ENCODE results near the gene FHAD1. TPM values are rescaled to one million over a fixed set of nuclear protein-coding genes. Genes with fewer than 3 reads are reported as not detected.
"Not testable (repeated sequence)": the region's sequence is repeated elsewhere in the genome, so short reads cannot be mapped to it uniquely, and the experiment has no call there.

The FHAD1 gene
- total and polyA plus RNA-seq, 5 experiments from 2014 or later = not detected

DNA sequence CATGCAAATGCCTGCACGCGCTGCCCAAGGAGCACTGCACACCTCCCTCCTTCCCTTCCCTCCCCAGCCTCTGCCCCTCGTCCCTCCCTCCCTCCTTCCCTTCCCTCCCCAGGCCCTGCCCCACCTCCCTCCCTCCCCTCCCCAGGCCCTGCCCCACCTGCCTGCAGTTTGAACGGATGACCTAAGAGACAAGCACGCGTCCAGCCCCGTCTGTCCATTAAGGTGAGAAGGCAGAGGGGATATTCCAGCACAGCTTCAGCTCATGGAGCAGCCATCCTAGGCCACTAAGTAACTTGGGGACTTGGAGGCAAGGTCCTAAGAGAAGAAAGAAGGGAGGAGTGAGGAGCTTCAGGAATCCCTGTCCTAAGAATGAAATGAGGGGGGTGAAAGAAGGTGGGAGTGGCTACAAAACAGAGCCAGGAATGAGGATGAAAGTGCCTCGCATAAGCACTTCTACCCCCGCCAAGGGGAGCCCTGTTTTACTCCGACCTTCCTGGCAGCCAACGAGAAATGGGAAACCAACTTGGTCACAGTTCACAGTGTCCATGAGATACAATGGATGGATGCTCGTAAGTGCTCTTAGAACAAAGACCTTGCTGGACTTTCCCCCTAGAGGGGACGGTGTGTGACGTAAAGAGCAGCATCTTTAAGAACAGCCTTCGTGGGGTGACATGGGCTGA lies 141.3 kb downstream of the FHAD1 start:
- Mint-ChIP-seq H3K4me1 (peaks cover 0 to 27% (median 14%) of the 10 kb centered on the region in 4 donors), H3K9me3 (no peaks in the 10 kb centered on the region), H3K27ac (no peak overlapping the region), H3K27me3 (peaks cover 7 to 31% (median 14%) of the 10 kb centered on the region in 5 donors), H3K36me3 (peaks cover 0 to 2% (median 0%) of the 10 kb centered on the region in 3 donors), H3K4me3 (no peak overlapping the region)
- DNase-seq (no peak), ATAC-seq (no peak)
- POLR2A ChIA-PET = no interaction called here

- DNase-seq, H3K4me3 Mint-ChIP-seq, ATAC-seq, H3K36me3 Mint-ChIP-seq, POLR2A ChIA-PET, H3K9me3 Mint-ChIP-seq, H3K27ac Mint-ChIP-seq: not testable (repeated sequence)
- Mint-ChIP-seq H3K4me1 (peaks cover 0 to 20% (median 10%) of the 10 kb centered on the region in 4 donors), H3K27me3 (peaks cover 6 to 21% (median 8%) of the 10 kb centered on the region in 5 donors)
Observed at GRCh38 chr1:15389828-15390227, 142.8 kb downstream of the FHAD1 start.

GRCh38 chr1:15390667-15391066 lies 143.6 kb downstream of the FHAD1 start:
- POLR2A ChIA-PET = no interaction called here
- peaks cover 0 to 12% (median 5%) of the 10 kb centered on the region in 5 donors for H3K27me3 Mint-ChIP-seq
- no peaks in the 10 kb centered on the region for H3K36me3 Mint-ChIP-seq
- no peak overlapping the region for H3K4me3 Mint-ChIP-seq
- no peak overlapping the region for H3K27ac Mint-ChIP-seq
- H3K4me1 Mint-ChIP-seq = peaks cover 0 to 11% (median 10%) of the 10 kb centered on the region in 4 donors
- no peaks in the 10 kb centered on the region for H3K9me3 Mint-ChIP-seq
- no peak for DNase-seq
- no peak for ATAC-seq

DNA sequence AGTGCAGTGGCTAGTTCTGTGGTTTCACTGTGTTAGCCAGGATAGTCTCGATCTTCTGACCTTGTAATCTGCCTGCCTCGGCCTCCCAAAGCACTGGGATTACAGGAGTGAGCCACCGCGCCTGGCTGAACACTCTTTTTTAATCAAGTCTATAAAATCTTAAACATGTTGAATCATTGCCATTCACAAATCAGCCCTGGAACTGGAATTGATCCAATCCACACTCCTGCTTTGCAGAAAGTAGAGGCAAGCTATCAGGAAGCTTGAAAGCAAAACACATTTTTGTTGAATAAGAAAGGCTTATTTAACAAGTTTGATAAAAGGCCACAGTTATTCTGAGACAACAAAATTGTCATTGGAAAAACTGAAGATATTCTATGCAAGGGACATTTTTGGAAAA lies 144.3 kb downstream of the FHAD1 start:
- ATAC-seq = no peak
- Mint-ChIP-seq H3K9me3 (no peaks in the 10 kb centered on the region), H3K4me1 (peaks cover 0 to 6% (median 4%) of the 10 kb centered on the region in 4 donors), H3K27ac (peak overlapping the region in 1 of 10 donors; percentile 62), H3K27me3 (peaks cover 0 to 11% (median 5%) of the 10 kb centered on the region in 5 donors), H3K36me3 (no peaks in the 10 kb centered on the region), H3K4me3 (no peak overlapping the region)
- no peak for DNase-seq
- POLR2A ChIA-PET = no interaction called here

- Mint-ChIP-seq H3K9me3 (peaks cover 0 to 4% (median 0%) of the 10 kb centered on the region in 9 donors), H3K36me3 (no peaks in the 10 kb centered on the region), H3K27me3 (no peaks in the 10 kb centered on the region), H3K27ac (peak overlapping the region in 1 of 10 donors; percentile 21), H3K4me3 (no peak overlapping the region), H3K4me1 (no peaks in the 10 kb centered on the region)
- ATAC-seq (no peak), DNase-seq (no peak)
- POLR2A ChIA-PET = interaction anchor here (0.7 kb wide), 1 partner anchor 49 kb away, joined by 3 read pairs; no protein-coding TSS in a partner anchor
Observed at GRCh38 chr1:15393475-15394257, 146.6 kb downstream of the FHAD1 start.

- no peaks in the 10 kb centered on the region for H3K27me3 Mint-ChIP-seq
- H3K9me3 Mint-ChIP-seq = peaks cover 0 to 4% (median 0%) of the 10 kb centered on the region in 9 donors
- DNase-seq = no peak
- POLR2A ChIA-PET = no interaction called here
- peaks cover 0 to under 1% (median 0%) of the 10 kb centered on the region in 3 donors for H3K36me3 Mint-ChIP-seq
- H3K27ac Mint-ChIP-seq = no peak overlapping the region
- no peak for ATAC-seq
- H3K4me1 Mint-ChIP-seq = no peaks in the 10 kb centered on the region
- no peak overlapping the region for H3K4me3 Mint-ChIP-seq
Observed at GRCh38 chr1:15394258-15394690, 147.3 kb downstream of the FHAD1 start.

DNA sequence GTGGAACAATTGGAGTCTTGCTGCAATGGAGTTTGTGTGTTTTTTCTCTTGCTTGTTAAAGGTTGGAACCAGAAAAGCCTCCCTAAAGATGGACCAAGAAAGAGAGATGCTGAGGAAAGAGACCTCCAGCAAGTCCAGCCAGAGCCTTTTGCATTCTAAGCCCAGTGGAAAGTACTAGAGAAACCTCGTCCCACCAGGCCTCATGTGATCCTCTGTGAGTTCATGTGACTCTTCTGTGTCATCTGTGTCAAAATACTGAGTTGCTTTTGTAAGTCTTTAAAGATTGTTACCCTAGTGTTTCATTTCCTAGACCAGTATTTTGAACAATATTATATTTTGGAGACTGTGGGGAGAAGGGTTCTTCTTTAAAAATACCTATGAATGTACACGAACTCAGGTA lies 150.2 kb downstream of the FHAD1 start:
- Mint-ChIP-seq H3K4me1 (peaks cover 0 to 10% (median 0%) of the 10 kb centered on the region in 4 donors), H3K27ac (no peak overlapping the region), H3K27me3 (no peaks in the 10 kb centered on the region), H3K9me3 (peaks cover 0 to 15% (median 2%) of the 10 kb centered on the region in 9 donors), H3K36me3 (peaks cover 0 to 4% (median 3%) of the 10 kb centered on the region in 3 donors), H3K4me3 (no peak overlapping the region)
- ATAC-seq (no peak), DNase-seq (no peak)
- POLR2A ChIA-PET = no interaction called here

GRCh38 chr1:15399710-15400109 lies 152.7 kb downstream of the FHAD1 start:
- H3K4me1 Mint-ChIP-seq = peaks cover 0 to 10% (median under 1%) of the 10 kb centered on the region in 4 donors
- peak overlapping the region in 1 of 10 donors; percentile 34 for H3K27ac Mint-ChIP-seq
- POLR2A ChIA-PET = interaction anchor here (0.6 kb wide), 1 partner anchor 9 kb away, joined by 3 read pairs; no protein-coding TSS in a partner anchor
- H3K4me3 Mint-ChIP-seq = no peak overlapping the region
- H3K27me3 Mint-ChIP-seq = no peaks in the 10 kb centered on the region
- peaks cover 0 to 4% (median 3%) of the 10 kb centered on the region in 3 donors for H3K36me3 Mint-ChIP-seq
- ATAC-seq = no peak
- DNase-seq = no peak
- peaks cover 0 to 15% (median 2%) of the 10 kb centered on the region in 9 donors for H3K9me3 Mint-ChIP-seq

GRCh38 chr1:15400627-15401026 lies 153.6 kb downstream of the FHAD1 start:
- ATAC-seq (no peak), DNase-seq (no peak)
- Mint-ChIP-seq H3K27ac (peak overlapping the region in 2 of 10 donors; percentile 47 to 58), H3K4me3 (no peak overlapping the region), H3K9me3 (peaks cover 0 to 15% (median 2%) of the 10 kb centered on the region in 9 donors), H3K27me3 (no peaks in the 10 kb centered on the region), H3K4me1 (peaks cover 0 to 16% (median 2%) of the 10 kb centered on the region in 4 donors), H3K36me3 (peaks cover 0 to 4% (median 3%) of the 10 kb centered on the region in 3 donors)
- POLR2A ChIA-PET = no interaction called here

DNA sequence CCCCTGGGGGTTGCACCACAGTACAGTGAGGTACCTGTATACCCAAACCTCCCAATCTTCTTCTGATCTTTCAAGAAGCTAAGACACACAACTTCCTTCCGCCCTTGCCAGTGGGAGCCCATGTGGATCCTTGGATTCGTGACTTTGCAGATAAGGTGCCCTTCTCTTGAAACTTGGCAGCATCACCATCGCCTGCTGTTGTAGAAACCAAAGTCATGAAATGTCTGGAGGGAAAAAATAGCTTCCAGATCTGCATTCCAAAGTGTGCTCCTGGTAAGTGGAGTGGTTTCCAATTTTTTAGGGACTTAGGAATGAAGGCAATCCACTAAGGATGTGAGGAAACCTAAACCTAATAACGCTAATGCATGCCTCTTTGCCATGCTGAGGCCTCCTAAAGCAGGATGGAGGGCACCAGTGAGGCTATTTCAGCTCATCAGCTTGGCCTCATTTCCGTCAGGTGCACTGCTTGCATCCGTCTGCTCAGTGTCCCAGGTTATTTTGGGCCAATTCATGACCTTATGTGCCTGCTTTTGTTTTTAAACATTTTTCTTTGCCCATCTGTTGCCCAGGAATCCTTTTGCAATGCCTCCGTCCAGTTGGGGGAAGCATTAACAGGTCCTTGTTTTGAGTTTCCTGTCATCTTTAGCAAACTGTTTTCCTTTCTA lies 154.5 kb downstream of the FHAD1 start:
- H3K27ac Mint-ChIP-seq = peak overlapping the region in 2 of 10 donors; percentile 48 to 52
- peaks cover 0 to under 1% (median 0%) of the 10 kb centered on the region in 5 donors for H3K27me3 Mint-ChIP-seq
- POLR2A ChIA-PET = no interaction called here
- H3K36me3 Mint-ChIP-seq = peaks cover 0 to 4% (median 3%) of the 10 kb centered on the region in 3 donors
- DNase-seq (no peak), ATAC-seq (no peak)
- H3K9me3 Mint-ChIP-seq = peaks cover 0 to 15% (median 2%) of the 10 kb centered on the region in 9 donors
- peaks cover 0 to 21% (median 2%) of the 10 kb centered on the region in 4 donors for H3K4me1 Mint-ChIP-seq
- H3K4me3 Mint-ChIP-seq = no peak overlapping the region

- H3K4me3 Mint-ChIP-seq = no peak overlapping the region
- H3K9me3 Mint-ChIP-seq = peaks cover 0 to 15% (median 2%) of the 10 kb centered on the region in 9 donors
- H3K36me3 Mint-ChIP-seq = peaks cover 0 to 4% (median 3%) of the 10 kb centered on the region in 3 donors
- peaks cover 0 to 33% (median 2%) of the 10 kb centered on the region in 4 donors for H3K4me1 Mint-ChIP-seq
- H3K27me3 Mint-ChIP-seq = peaks cover 0 to 5% (median 0%) of the 10 kb centered on the region in 5 donors
- ATAC-seq (no peak), DNase-seq (no peak)
- POLR2A ChIA-PET = no interaction called here
- peak overlapping the region in 2 of 10 donors; percentile 24 to 62 for H3K27ac Mint-ChIP-seq
Observed at GRCh38 chr1:15402809-15403450, 155.9 kb downstream of the FHAD1 start.
